Measurements from ENCODE around the gene ZNF331.

ZNF331 gene

DNA sequence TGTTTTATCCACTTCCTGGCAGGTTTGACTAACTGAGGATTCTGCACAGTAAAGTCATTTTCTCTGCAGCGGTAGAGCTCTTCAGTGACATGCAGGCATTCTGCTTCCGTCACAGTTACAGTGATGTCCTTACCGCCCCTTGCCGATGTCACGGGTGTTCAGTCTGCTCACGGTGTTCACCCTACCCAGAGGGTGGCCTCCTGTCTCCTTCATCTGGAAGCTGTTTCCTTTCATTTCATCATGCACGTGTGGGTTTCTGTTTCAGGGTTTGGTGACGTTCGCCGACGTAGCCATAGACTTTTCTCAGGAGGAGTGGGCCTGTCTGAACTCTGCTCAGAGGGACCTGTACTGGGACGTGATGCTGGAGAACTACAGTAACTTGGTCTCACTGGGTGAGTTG lies 33.4 kb downstream of the ZNF331 start:
- DNase-seq (ENCODE audit: low read depth): no peak

DNA sequence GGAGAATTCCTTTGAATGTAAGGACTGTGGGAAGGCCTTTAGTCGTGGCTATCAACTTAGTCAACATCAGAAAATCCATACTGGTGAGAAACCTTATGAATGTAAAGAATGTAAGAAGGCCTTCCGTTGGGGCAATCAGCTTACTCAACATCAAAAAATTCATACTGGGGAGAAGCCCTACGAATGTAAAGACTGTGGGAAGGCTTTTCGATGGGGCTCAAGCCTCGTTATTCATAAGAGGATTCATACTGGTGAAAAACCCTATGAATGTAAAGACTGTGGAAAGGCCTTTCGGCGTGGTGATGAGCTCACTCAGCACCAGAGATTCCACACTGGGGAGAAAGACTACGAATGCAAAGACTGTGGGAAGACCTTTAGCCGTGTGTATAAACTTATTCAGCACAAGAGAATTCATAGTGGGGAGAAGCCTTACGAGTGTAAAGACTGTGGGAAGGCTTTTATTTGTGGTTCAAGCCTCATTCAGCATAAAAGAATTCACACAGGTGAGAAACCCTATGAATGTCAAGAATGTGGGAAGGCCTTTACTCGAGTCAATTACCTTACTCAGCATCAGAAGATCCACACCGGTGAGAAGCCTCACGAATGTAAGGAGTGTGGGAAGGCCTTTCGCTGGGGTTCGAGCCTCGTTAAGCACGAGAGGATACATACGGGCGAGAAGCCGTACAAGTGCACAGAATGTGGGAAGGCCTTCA lies 39.2 kb downstream of the ZNF331 start:
- DNase-seq (ENCODE audit: low read depth): no peak

DNA sequence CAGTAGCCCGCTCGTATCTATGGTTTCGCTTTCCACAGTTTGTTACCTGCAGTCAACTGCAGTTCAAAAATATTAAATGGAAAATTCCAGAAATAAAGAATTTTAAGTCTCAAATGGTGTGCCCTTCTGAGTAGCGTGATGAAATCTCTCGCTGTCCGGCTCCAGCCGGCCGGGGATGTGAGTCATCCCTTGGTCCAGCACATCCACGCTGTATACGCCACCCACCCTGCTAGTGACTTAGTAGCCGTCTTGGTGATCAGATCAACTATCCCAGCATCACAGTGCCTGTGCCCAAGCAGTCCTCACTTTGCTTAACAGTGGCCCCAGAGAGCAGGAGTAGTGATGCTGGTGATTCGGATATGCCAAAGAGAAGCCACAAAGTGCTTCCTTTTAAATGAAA lies 40.0 kb downstream of the ZNF331 start:
- DNase-seq (ENCODE audit: low read depth): no peak

DNA sequence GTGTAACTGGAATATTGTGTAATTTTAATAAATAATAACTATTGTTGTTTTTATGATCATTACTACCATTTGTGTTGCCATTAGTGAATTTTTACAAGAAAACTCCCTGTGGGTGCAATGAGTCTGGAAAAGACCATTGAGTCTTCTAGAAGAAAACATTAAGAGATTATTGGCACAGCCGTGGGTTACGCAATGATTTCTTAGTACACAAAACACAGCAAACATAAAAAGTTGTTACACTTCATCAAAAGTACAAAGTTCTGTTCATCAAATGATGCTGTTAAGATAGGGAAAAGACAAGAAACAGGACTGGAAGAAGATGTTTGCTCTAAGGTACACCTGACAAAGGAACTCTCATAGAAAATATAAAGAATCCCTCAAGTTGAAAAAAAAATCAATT lies 41.6 kb downstream of the ZNF331 start:
- no peak for DNase-seq (ENCODE audit: low read depth)

DNA sequence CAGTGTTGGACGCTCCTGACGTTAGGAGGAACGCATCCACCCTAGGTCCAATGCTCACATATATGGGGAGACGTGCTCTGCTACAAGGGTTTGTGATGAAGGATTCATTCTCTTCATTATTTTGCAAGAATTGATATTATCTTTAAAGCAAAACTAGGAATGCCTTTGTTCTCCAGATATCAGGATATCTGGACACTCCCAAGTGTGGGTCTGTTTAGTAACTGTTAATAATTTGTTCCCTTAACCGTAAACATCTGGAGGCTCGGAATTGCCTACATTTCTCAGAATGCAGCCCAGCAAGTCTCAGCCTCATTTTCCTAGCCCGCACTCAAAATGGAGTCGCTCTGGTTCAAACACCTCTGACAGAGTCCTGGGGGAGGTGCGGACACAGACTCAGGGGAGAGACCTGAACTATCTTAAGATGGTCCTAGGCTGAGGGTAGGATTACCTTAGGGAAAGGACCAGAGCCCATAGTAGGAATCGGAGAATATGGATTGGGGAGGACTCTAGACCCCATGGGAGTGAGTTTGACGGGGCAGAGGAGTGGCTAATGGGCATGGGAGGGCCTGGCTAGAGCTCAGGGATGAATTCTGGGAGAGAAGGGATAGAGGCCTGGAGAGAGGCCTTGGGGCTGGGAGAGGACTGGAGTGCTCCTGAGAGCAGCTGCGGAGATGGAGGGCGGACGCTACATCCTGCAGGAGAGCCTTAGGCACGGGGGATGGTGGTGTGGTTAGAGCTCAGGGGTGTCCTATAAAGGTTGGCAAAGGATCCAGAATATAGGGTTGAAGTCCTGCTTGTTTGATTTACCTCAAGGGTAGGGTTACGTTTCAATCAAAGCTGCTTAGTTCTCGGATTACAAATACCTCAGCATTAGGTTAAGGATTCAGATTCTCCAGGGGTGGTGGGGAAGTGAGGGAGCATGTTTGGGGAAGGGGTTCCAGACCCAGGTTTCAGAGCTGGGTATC lies 43.2 kb downstream of the ZNF331 start:
- no peak for DNase-seq (ENCODE audit: low read depth)

DNA sequence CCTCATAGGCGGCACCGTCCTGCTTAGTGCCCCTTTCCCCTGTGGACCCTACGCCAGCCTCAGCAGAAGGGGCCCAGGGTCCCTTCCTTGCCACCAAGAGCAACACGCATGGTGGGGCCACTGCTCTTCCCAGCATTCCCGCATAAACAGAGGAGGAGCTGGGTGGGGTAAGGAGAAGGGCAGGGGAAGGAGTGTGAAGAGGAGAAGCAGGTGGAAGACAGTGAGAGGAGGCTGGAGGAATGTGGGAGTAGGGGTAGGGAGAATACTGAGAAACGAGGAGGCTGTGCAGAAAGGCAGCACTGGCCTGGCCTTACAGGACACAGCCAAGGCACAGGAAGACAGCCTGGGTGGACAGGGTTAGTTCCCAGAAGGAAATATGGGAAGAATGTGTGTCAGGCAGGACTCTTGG lies 43.9 kb downstream of the ZNF331 start:
- no peak for DNase-seq (ENCODE audit: low read depth)

DNA sequence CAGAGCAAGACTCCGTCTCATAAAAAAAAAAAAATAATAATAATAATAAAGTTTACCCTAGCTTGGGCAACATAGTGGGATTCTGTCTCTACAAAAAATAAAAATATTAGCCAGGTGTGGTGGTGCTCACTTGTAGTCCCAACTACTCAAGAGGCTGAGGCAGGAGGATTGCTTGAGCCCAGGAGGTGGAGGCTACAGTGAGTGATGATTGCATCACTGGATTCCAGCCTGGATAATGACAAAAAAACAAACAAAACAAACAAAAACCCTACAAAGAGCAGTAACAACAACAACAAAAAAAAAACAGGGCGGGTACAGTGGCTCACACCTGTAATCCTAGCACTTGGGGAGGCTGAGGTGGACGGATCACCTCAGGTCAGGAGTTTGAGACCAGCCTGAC lies 45.2 kb downstream of the ZNF331 start:
- no peak for DNase-seq (ENCODE audit: low read depth)

DNA sequence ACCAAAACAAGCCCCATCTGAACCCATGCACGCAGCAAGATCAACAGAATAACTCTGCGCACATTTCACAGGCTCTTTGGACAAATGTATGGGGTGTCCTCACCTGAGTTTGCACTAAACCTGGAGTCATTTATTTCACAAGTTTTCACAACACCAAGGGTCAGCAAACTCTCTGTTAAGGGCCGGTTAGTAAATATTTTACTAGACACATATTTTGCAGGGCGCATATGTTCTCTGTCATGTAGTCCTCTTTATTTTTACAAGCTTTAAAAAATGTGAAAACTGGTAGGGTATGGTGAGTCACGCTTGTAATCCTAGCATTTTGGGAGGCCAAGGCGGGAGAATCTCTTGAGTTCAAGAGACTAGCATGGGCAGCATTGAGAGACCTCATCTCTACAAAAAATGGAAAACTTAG lies 48.3 kb downstream of the ZNF331 start:
- no peak for DNase-seq (ENCODE audit: low read depth)

DNA sequence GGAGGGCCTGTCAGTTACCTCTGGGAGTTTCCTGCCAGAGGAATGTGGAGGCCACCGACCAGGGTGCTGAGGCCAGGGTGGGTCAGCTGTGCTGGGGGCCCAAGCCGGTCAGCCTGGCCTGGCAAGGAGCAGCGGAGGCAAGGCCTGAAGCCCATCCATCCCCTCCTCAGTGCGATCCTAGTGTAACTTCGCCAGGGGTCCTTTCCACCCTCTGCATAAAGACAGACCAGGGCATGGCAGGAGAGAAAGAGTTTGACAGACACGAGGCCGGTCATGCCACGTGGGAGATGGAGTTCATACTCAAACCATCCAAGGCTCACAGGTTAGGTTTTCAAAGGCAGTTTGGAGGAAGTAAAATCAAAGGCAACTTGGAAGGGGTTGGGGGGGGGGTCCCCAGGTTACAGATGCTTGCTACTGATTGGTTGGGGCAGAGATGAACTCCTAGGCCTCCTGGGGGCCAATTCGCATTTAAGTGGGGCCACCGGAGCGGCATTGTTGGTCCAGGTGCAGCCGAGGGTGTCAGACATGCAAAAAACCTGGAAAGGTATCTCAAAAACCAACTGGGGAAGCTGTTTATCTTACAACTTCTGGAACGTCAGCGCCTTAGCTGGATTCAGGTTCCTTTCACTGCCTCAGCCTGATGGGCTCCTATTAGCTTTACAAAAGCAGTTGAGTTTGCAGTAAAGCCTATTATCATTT lies 57.0 kb downstream of the ZNF331 start:
- DNase-seq (ENCODE audit: low read depth): no peak

DNA sequence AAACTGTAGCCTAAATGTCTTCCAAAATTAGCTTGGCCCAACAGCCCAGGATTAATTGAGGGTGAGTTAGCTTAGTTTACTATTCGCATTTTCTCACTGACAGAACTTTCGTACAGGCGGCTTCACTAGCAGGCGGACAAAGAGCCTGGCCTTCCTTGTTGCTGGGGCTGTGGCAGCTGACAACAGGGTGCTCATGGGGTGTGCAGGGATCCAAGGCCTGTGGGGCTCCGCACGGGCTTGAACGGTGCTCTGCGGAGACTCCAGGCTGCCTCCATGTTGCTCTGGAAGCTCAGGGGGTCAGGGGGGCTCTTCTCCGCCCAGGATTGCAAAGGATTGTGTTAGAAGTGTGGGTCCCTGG lies 57.5 kb downstream of the ZNF331 start:
- DNase-seq (ENCODE audit: low read depth): no peak

DNA sequence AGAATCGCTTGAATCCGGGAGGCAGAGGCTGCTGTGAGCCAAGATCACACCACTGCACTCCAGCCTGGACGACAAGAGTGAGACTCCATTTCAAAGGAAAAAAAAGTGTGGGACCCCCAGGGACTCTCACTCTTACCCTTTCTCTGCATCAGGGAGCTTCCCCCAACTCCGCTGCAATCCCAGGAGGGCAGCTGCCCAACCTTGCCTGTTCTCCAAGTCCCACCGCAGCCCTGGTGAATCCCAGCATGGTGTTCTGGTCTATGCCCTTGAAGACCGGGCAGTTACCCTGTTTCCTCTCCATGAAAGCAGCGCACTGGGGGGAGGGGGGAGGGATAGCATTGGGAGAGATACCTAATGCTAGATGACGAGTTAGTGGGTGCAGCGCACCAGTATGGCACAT lies 58.1 kb downstream of the ZNF331 start:
- no peak for DNase-seq (ENCODE audit: low read depth)

DNA sequence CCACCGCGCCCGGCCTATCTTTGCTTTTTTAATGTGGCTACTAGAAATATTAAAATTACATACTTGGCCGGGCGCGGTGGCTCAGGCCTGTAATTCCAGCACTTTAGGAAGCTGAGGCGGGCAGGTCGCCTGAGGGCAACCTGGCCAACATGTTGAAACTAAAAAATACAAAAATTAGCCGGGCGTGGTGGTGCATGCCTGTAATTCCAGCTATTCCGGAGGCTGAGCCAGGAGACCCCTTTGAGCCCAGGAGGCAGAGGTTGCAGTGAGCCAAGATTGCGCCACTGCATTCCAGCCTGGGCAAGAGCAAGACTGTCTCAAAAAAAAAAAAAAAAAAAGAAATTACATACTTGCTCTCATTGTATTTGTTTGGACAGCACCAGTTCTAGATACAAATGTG lies 59.1 kb downstream of the ZNF331 start:
- no peak for DNase-seq (ENCODE audit: low read depth)

DNA sequence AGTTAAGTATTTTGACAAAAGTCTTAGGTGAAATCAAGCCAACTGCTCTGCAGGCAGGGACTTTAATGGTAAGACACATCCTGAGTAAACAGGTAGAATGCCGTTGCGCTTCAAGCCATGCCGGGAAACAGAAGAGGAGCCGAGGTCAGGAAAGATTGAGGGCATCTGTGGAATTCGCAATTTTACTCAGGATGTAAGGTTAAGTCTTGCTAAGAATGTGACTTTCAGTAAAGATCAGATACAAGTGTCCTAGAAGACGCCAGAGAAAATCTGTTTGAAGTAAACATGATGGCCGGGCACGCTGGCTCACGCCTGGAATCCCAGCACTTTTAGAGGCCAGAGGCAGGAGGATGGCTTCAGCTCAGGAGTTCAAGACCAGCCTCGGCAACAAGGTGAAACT lies 60.4 kb downstream of the ZNF331 start:
- no peak for DNase-seq (ENCODE audit: low read depth)

DNA sequence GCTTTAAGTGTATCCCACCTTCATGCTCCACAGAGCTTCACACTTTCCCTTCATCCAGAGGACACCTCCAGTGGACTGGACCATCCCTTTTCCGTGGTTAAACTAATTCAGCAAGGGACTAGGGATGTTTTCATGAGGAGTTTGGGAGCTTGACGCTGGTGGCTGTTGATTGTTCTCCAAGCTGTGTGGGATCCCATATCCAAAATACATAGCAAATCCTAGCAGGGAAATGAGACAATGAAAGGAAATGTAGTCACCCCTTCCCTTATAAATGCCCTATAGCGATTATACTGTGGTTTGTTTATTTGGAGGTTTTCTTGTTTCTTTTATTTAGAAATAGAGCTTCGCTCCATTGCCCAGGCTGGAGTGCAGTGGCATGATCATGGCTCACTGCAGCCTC lies 62.3 kb downstream of the ZNF331 start:
- DNase-seq (ENCODE audit: low read depth): no peak

DNA sequence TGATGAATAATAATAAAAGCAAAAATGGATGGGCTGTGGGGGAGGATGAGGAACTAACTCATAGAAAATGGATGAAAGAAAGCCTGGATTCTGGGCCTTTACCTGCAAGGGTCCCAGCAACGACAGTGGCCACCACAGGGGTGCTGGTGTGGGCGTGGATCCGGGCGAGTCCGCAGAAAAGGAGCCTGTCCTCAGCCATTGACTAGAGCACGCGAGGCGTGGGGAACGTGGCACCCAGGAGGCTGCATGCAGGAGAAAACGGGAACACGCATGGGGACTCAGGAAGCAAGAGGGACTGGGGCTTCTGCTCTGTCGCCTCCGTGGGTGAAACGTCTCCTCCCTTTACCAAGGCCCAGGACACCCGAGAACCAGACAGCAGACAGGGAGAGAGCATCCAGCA lies 68.1 kb downstream of the ZNF331 start:
- DNase-seq (ENCODE audit: low read depth): no peak

DNA sequence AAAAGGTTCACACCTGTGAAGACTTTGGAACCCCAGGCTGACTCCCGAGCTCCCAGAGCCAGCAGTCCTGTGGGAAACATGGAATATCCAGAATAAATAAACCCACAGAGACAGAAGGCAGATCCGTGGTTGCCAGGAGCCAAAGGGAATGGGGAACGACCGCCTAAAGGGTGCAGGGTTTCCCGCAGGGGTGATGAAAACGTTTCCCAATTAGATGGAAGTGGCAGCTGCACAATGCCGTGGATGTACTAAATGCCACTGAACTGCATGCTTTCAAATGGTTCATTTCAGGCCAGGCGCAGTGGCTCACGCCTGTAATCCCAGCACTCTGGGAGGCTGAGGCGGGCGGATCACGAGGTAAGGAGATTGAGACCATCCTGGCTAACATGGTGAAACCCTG lies 70.4 kb downstream of the ZNF331 start:
- no peak for DNase-seq (ENCODE audit: low read depth)

DNA sequence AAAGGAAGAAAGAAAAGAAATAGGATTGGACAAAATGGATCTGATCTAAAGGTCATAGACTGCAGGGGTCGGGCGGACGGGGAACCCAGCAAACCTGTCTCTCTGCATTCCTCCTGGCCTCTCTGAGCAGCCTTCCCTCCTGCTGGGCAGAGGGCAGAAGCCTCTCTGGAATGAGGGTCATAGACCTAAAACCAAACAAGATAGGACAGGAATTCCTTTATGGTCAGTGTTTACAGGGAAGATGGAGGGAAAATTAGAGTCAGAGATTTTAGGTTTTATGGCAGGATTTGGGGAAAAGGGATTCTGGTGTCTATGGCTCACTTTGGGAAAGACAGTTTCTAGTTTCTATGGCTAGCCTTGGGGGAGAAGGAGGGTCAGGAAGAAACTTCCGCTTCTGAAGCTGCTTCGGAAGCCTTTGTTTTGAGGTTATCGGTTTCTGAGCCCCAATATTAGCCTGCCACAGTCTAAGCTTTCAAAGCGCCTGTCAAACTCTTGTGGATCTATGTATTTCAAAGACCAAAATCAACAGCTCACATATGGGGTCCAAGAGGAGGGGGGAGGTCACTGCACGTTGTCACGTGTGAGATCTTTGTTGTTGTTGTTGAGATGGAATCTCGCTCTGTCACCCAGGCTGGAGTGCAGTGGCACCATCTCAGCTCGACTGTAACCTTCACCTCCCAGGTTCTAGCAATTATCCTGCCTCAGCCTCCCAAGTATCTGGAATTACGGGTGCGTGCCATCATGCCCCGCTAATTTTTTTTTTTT lies 75.0 kb downstream of the ZNF331 start:
- no peak for DNase-seq (ENCODE audit: low read depth)

DNA sequence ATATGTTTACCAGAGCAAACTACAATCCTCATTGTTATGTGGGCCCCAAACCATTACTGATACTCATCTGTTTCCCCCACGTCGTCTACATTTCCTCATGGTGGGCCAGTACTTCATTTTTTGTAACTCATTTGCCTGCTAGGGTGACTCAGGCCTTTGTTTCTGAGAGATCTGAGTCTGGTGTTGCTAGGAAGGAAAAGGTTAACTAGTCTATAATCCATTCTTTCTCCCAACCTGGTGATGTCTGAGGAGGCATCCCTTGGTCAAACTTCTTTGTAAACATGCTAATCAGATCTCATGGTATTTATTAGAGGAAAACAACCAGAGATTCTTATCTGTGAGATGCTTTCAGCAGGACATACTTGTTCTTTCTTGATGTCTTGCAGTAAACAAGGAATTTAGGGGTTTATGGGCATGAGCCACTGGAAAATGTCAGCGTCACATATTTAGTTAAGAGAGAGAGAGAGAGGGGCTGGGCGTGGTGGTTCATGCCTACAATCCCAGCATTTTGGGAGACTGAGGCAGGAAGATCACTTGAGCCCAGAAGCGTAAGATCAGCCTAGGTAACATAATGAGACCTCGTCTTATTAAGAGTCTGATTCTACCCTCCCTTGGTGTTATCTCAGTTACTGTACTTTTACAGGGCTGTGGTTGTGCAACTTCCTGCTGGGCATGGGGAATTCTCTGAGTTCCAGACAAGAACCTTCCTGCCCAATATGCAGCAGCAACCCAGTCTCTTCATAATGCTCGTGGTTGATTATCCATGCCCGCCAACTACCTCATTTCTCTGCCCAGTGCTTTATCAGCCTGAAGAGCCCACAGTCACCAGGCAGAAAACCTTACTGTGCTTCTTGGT lies 84.2 kb downstream of the ZNF331 start:
- DNase-seq (ENCODE audit: low read depth): no peak

DNA sequence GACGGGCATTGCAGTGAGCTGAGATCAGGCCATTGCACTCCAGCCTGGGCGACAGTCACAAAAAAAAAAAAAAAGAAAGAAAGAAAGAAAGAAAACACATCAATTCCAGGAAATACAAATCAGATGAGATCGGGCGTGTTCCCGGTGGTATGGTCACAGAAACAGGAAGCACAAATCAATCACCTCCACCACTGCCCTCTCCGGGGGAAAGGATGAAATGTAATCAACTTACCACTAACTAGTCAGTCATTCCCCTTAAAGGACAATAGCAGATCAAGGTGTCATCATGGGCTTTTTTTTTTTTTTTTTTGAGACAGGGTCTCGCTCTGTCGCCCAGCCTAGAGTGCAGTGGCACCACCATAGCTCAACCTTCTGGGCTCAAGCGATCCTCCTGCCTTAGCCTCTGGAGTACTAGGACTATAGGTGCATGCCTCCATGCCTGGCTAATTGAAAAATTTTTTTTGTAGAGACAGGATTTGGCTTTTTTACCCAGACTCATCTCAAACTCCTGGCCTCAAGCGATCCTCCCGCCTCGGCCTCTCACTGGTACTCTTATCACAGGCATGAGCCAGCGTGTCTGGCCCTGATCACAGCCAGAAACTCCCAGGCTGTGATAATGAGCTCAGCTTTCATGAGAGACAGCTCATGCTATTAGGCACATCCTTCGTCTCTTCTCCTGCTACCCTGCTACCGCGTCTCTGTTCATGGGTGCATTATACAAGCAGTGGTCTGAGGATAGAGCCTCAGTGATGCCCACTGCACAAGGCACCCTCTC lies 87.0 kb downstream of the ZNF331 start:
- no peak for DNase-seq (ENCODE audit: low read depth)

DNA sequence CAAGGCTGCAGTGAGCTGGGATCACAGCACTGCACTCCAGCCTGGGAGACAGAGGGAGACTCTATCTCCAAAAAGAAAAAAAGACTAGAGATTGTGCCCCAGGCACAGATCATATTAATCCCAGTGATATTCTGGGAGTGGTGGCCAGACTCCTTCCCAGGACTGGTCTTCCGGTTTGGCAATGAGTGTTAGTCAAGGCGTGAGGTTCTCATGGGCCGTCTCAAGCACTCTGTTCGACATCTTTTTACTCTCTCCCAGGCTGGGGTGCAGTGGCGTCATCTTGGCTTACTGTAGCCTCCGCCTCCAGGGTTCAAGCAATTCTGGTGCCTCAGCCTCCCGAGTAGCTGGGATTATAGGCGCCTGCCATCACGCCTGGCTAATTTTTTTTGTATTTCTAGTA lies 88.5 kb downstream of the ZNF331 start:
- no peak for DNase-seq (ENCODE audit: low read depth)
